Fibroblast of skin of left biceps (primary cell): Measurements from ENCODE around the gene AHDC1.

Experiments used
- DNase-seq, 2 experiments: peaks; one replicate each; pipeline ENCODE4 v3.0.0-alpha.2; 2013; ENCODE audit warnings: low read depth in 2 of 2

The AHDC1 gene

GRCh38 chr1:27615346-27616192 is 11.6 kb upstream of the AHDC1 start:
- no peak for DNase-seq

- no peak for DNase-seq
Observed at GRCh38 chr1:27614625-27615344, 10.8 kb upstream of the AHDC1 start.

- DNase-seq: no peak
Observed at GRCh38 chr1:27614043-27614624, 10.2 kb upstream of the AHDC1 start.

- no peak for DNase-seq
Observed at GRCh38 chr1:27612718-27613117, 8.8 kb upstream of the AHDC1 start.

GRCh38 chr1:27611450-27611849 is 7.5 kb upstream of the AHDC1 start:
- no peak for DNase-seq

- DNase-seq: no peak
Observed at GRCh38 chr1:27609618-27610240, 5.8 kb upstream of the AHDC1 start.

- DNase-seq: no peak
Observed at GRCh38 chr1:27609210-27609555, 5.2 kb upstream of the AHDC1 start.

- no peak for DNase-seq
Observed at GRCh38 chr1:27607239-27607804, 3.4 kb upstream of the AHDC1 start.

- DNase-seq: no peak
Observed at GRCh38 chr1:27606708-27607238, 2.8 kb upstream of the AHDC1 start.

- DNase-seq: no peak
Observed at GRCh38 chr1:27605796-27606707, 2.1 kb upstream of the AHDC1 start.

GRCh38 chr1:27605300-27605766 is 1.4 kb upstream of the AHDC1 start:
- no peak for DNase-seq

GRCh38 chr1:27604579-27605299 is 795 bp upstream of the AHDC1 start:
- no peak for DNase-seq

- no peak for DNase-seq
Observed at GRCh38 chr1:27603309-27603680, 649 bp downstream of the AHDC1 start.

GRCh38 chr1:27602462-27603308 is 1.3 kb downstream of the AHDC1 start:
- no peak for DNase-seq

GRCh38 chr1:27601771-27602461 is 2.0 kb downstream of the AHDC1 start:
- no peak for DNase-seq

GRCh38 chr1:27601321-27601770 is 2.6 kb downstream of the AHDC1 start:
- DNase-seq: no peak

- no peak for DNase-seq
Observed at GRCh38 chr1:27600498-27601175, 3.3 kb downstream of the AHDC1 start.
